ENCODE results near the gene SPATA16. TPM values are rescaled to one million over a fixed set of nuclear protein-coding genes. Genes with fewer than 3 reads are reported as not detected.

Gene SPATA16
- polyA plus RNA-seq, result not detected in 2 replicates

GRCh38 chr3:173140986-173141385 is at the start of gene SPATA16:
Gene SPATA16 (minus strand): TSS chr3:173141235. CDS start chr3:173117731, 23,504 bp downstream.

